Large intestine (tissue), 3 donors: ENCODE results near the gene EID3. TPM values are rescaled to one million over a fixed set of nuclear protein-coding genes. Genes with fewer than 3 reads are reported as not detected.

Experiments
- DNase-seq, 2 donors: peaks; one replicate each; pipeline versions ENCODE4 v3.0.0 to v3.0.0-alpha.2; 2013
- H3K27ac ChIP-seq: one replicate; pipeline ENCODE4 v1.5.1; 2013; ENCODE audit warnings: low read length
- H3K27me3 ChIP-seq: 2 replicates; pipeline ENCODE4 v1.6.1; 2013; ENCODE audit warnings: low read length; ENCODE audit not compliant: control insufficient read depth, insufficient read depth
- H3K36me3 ChIP-seq: 2 replicates; pipeline ENCODE4 v1.6.1; 2013; ENCODE audit warnings: low read length; ENCODE audit not compliant: control insufficient read depth, insufficient read depth
- H3K4me1 ChIP-seq: one replicate; pipeline ENCODE4 v1.6.1; 2013; ENCODE audit warnings: low read length; ENCODE audit not compliant: control insufficient read depth, insufficient read depth
- H3K4me3 ChIP-seq: one replicate; pipeline ENCODE4 v1.5.1; 2013; ENCODE audit warnings: low read length
- H3K9me3 ChIP-seq: one replicate; pipeline ENCODE4 v1.6.1; 2013; ENCODE audit warnings: mild to moderate bottlenecking, low read depth, low read length, moderate library complexity; ENCODE audit not compliant: control insufficient read depth
- WGBS: methylation state at CpG from one replicate; pipeline ENCODE4 v1.1.5; 2013; ENCODE audit warnings: low lambda C conversion rate; ENCODE audit not compliant: insufficient coverage; 5-methylcytosine and 5-hydroxymethylcytosine counted together
- polyA plus RNA-seq: library from polyadenylated mRNA; unstranded; fragments of 120-200 nt; gene quantifications from one replicate; pipeline ENCODE4 v1.2.1, GENCODE V29; 2013

The EID3 gene
- polyA plus RNA-seq, 1 donor = 2.4 TPM

GRCh38 chr12:104312202-104312601 lies 8.7 kb downstream of the EID3 start:
- H3K27ac ChIP-seq = no peak overlapping the region
- peaks cover 37% of the 10 kb centered on the region for H3K36me3 ChIP-seq
- H3K27me3 ChIP-seq = no peaks in the 10 kb centered on the region
- no peak overlapping the region for H3K4me3 ChIP-seq
- no peak for DNase-seq
- no peaks in the 10 kb centered on the region for H3K9me3 ChIP-seq
- H3K4me1 ChIP-seq = no peaks in the 10 kb centered on the region
- 100% methylated on average over 1 of the region's 1 CpG for WGBS

GRCh38 chr12:104312654-104313053 lies 9.1 kb downstream of the EID3 start:
- Histone ChIP-seq H3K4me1 (no peaks in the 10 kb centered on the region), H3K27me3 (no peaks in the 10 kb centered on the region), H3K4me3 (no peak overlapping the region), H3K9me3 (no peaks in the 10 kb centered on the region), H3K27ac (no peak overlapping the region), H3K36me3 (peaks cover 41% of the 10 kb centered on the region)
- DNase-seq = no peak
- WGBS = no CpG with 5 or more reads among the region's 1 CpG

GRCh38 chr12:104313568-104314241 lies 10.2 kb downstream of the EID3 start:
- no peaks in the 10 kb centered on the region for H3K4me1 ChIP-seq
- no peak overlapping the region for H3K4me3 ChIP-seq
- H3K36me3 ChIP-seq = peaks cover 48% of the 10 kb centered on the region
- no peak for DNase-seq
- no peaks in the 10 kb centered on the region for H3K27me3 ChIP-seq
- no peaks in the 10 kb centered on the region for H3K9me3 ChIP-seq
- H3K27ac ChIP-seq = no peak overlapping the region
- 40% methylated on average over 2 of the region's 4 CpGs for WGBS

GRCh38 chr12:104314242-104314614 lies 10.7 kb downstream of the EID3 start:
- no CpG with 5 or more reads among the region's 1 CpG for WGBS
- Histone ChIP-seq H3K4me1 (no peaks in the 10 kb centered on the region), H3K27ac (no peak overlapping the region), H3K36me3 (peaks cover 52% of the 10 kb centered on the region), H3K4me3 (no peak overlapping the region), H3K9me3 (no peaks in the 10 kb centered on the region), H3K27me3 (no peaks in the 10 kb centered on the region)
- DNase-seq = no peak

- Histone ChIP-seq H3K27ac (no peak overlapping the region), H3K4me3 (no peak overlapping the region), H3K27me3 (no peaks in the 10 kb centered on the region), H3K4me1 (no peaks in the 10 kb centered on the region), H3K36me3 (peaks cover 61% of the 10 kb centered on the region), H3K9me3 (no peaks in the 10 kb centered on the region)
- WGBS = 89% methylated on average over 3 of the region's 10 CpGs
- DNase-seq = no peak
Measured at GRCh38 chr12:104315326-104316224, 12.0 kb downstream of the EID3 start.

- DNase-seq = no peak
- Histone ChIP-seq H3K4me1 (no peaks in the 10 kb centered on the region), H3K27ac (no peak overlapping the region), H3K27me3 (no peaks in the 10 kb centered on the region), H3K4me3 (no peak overlapping the region), H3K36me3 (peaks cover 65% of the 10 kb centered on the region), H3K9me3 (no peaks in the 10 kb centered on the region)
Measured at GRCh38 chr12:104316936-104317335, 13.4 kb downstream of the EID3 start.

- no peaks in the 10 kb centered on the region for H3K27me3 ChIP-seq
- no peak for DNase-seq
- no peaks in the 10 kb centered on the region for H3K4me1 ChIP-seq
- H3K9me3 ChIP-seq = no peaks in the 10 kb centered on the region
- peaks cover 64% of the 10 kb centered on the region for H3K36me3 ChIP-seq
- no peak overlapping the region for H3K27ac ChIP-seq
- WGBS = no CpG with 5 or more reads among the region's 7 CpGs
- no peak overlapping the region for H3K4me3 ChIP-seq
Measured at GRCh38 chr12:104317538-104318210, 14.1 kb downstream of the EID3 start.

GRCh38 chr12:104319028-104319427 lies 15.5 kb downstream of the EID3 start:
- Histone ChIP-seq H3K4me1 (no peaks in the 10 kb centered on the region), H3K36me3 (peaks cover 58% of the 10 kb centered on the region), H3K9me3 (no peaks in the 10 kb centered on the region), H3K27me3 (no peaks in the 10 kb centered on the region), H3K27ac (no peak overlapping the region), H3K4me3 (no peak overlapping the region)
- DNase-seq = no peak
- WGBS = no CpG with 5 or more reads among the region's 1 CpG

GRCh38 chr12:104319918-104320626 lies 16.5 kb downstream of the EID3 start:
- Histone ChIP-seq H3K27ac (no peak overlapping the region), H3K4me1 (no peaks in the 10 kb centered on the region), H3K36me3 (peaks cover 56% of the 10 kb centered on the region), H3K9me3 (no peaks in the 10 kb centered on the region), H3K27me3 (no peaks in the 10 kb centered on the region), H3K4me3 (no peak overlapping the region)
- WGBS = no CpG with 5 or more reads among the region's 1 CpG
- DNase-seq = no peak

- Histone ChIP-seq H3K4me1 (no peaks in the 10 kb centered on the region), H3K9me3 (no peaks in the 10 kb centered on the region), H3K4me3 (no peak overlapping the region), H3K27ac (no peak overlapping the region), H3K27me3 (no peaks in the 10 kb centered on the region), H3K36me3 (peaks cover 59% of the 10 kb centered on the region)
- DNase-seq = no peak
Measured at GRCh38 chr12:104320627-104321024, 17.1 kb downstream of the EID3 start.
